GM21576 (cell line): ENCODE results near the gene NTM.

Source experiments
- ATAC-seq: cut with Tn5 transposase; IDR thresholded peaks from one replicate; pipeline ENCODE4 v1.9.1; 2021; ENCODE audit warnings: mild to moderate bottlenecking, moderate library complexity; ENCODE audit not compliant: unreplicated experiment

The NTM gene

GRCh38 chr11:132211479-132211878 lies 841.1 kb downstream of the NTM start:
- no peak for ATAC-seq

GRCh38 chr11:132217856-132218255 lies 847.4 kb downstream of the NTM start:
- ATAC-seq, result no peak

DNA sequence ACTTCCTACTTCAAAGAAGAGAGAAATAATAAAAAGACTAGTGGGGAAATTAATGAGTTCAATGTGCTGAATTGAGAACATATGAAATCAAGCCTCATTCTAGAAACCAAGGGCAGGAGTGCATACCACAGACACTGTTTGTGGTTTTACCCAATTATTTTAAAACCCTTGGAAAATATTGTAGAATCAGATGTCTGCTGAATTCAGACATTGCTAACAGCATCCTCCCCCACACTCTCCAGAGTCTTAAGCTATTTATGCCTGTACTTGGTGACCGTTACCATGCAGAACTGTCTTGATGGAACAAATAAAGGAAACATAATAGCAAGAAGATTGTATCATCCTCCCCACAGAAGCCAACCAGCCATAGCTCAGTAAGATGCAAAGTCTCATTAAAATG lies 850.1 kb downstream of the NTM start:
- ATAC-seq, result no peak

DNA sequence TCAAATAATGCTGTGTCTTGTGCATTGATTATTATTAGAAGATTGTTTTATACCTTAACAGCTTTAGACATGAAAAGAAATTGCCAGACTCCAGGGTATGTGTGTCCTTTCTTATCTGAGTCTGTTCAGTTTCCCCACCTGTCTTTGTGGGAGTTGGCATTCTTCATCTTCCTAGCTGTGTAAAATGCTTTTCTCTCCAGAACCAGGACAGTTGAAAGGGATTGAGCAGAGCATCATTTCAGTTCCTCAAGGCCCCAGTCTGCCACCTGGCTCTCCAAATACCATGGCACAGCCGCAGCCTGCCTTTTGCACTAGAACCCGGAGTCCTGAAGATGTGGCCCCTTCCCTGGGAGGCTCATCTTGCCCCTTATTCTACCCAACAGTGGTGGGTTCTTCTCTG lies 851.9 kb downstream of the NTM start:
- no peak for ATAC-seq

- ATAC-seq, result no peak
Measured at GRCh38 chr11:132226522-132226921, 856.1 kb downstream of the NTM start.

- ATAC-seq, result no peak
Measured at GRCh38 chr11:132228746-132229325, 858.4 kb downstream of the NTM start.

GRCh38 chr11:132231656-132232347 lies 861.4 kb downstream of the NTM start:
- no peak for ATAC-seq

DNA sequence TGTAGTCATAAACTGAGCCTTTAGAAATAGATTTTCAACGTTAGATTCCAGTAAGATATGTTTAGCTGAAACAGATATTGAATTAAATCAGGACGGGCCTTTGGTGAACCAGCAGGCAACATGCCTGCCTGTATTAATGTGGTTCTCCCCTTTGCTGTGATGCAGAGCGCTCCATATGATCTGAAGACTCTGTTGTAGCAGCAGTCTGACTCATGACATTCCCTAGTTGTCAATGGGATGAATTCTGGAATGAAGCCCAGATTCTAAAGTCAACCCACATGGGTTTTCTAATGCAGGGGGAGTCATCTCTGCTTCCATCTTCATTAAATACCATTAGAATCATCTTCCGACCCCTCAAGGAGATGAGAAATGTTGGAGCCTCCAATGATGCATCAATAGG lies 864.5 kb downstream of the NTM start:
- no peak for ATAC-seq

DNA sequence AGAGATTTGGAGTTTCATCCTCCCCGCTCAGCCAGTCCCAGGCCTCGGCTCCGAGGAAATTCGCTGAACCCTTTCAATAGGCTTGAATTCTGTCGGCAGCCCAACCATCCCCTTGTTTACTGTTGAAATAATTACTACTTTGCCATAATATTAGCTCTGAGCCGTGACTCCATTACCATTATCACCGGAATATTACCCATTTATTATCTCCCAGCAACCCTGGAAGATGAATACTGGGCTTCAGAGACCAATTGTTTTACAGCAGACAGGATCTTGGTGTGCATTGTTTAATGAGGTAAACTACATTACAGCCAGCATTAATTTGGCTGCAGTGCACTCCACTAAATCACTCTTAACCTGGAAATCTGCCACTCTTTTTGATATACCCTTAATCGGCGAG lies 867.4 kb downstream of the NTM start:
- no peak for ATAC-seq

- ATAC-seq, result no peak
Measured at GRCh38 chr11:132238331-132238866, 868.0 kb downstream of the NTM start.

DNA sequence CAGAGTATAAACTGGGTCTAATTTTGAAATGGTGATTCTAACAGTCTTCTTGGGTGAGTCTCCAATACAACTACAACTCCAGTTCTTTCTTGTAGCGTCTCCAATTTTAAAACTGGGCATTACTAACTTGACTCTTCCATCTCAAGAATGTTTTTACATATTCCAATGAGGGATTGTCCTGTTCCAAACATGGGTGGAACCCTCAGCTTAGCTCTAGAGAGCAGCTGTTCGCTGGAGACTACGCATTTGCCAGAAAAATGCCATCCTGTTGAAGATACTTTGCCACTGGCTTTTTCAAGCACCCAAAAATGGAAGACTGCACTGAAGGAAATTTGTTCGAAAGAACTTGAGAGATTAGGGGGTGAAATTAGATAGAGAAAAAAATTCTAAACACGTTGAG lies 870.0 kb downstream of the NTM start:
- ATAC-seq, result no peak

- no peak for ATAC-seq
Measured at GRCh38 chr11:132242632-132243031, 872.2 kb downstream of the NTM start.

DNA sequence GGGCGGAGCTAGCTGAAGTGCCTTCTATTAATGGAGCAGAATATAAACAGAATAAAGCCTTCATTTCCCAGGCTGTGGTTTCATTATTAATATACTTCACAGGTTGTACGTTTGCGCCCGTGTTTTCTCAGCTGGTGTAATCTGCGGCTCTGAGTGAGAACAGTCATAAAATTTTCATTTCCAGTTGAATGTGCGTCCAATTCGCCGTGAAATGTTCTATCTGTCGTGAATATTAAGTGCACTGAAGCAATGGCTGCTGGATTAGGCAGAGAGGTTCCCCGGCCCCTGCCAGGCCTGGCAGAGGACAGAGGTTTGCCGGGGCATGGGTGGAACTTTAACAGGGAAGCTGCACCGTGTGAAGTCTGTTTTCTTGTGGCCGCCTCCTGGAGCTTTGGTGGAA lies 874.4 kb downstream of the NTM start:
- no peak for ATAC-seq

- ATAC-seq, result no peak
Measured at GRCh38 chr11:132245403-132246385, 875.3 kb downstream of the NTM start.

GRCh38 chr11:132248580-132248979 lies 878.2 kb downstream of the NTM start:
- ATAC-seq, result no peak

DNA sequence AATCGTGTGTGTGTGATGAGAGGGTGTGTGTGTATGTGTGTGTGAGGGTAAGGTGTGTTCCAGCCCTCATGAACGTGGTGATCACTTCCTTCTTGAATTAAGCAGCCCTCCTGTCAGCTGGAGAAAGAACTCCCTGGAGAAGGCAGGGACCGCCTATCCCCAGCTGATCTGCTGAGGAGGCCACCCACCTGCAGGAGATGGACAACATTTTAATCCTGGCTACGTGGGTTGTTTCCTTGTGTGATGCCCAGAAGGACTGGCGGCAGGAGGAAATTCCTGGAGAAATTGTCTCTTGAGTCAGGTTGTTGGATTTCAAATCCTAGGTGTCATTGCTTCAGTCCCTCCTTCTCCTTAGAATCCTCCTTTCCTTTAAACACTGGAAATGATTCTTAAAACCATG lies 878.8 kb downstream of the NTM start:
- ATAC-seq, result no peak

GRCh38 chr11:132251061-132251460 lies 880.6 kb downstream of the NTM start:
- ATAC-seq, result no peak

GRCh38 chr11:132253469-132254264 lies 883.3 kb downstream of the NTM start:
- no peak for ATAC-seq

DNA sequence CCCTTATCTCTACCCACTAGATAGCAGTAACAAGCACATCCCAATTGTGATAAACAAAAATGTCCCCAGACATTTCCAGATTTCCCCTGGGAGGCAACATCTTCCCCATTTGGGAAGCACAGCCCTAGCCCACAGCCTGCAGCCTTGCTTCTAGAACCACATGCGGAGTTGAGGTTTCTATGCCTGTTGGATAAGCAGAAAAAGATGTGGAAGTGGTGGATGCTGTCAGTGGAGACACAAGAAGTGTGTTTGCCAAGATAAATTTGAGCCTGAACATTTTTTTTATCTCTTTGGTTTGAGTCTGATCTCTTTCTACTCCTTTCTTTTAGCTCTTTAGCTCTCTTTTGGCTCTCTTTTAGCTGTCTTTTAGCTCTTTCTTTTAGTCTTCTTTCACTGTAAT lies 884.5 kb downstream of the NTM start:
- ATAC-seq, result no peak

GRCh38 chr11:132256528-132257279 lies 886.3 kb downstream of the NTM start:
- ATAC-seq, result no peak
